C4-2B (cell line): Measurements from ENCODE around the gene PCDHGB7.

ENCODE experiments used
- H3K27ac ChIP-seq: fragments of 450-650 bp; 2 replicates; pipeline ENCODE4 v1.5.1; 2017
- CTCF ChIP-seq: fragments of 450-650 bp; conservative IDR thresholded peaks from 2 replicates; pipeline ENCODE4 v1.5.1; 2017; ENCODE audit warnings: mild to moderate bottlenecking
- ZFX ChIP-seq: fragments of 450-650 bp; IDR thresholded peaks from 2 replicates; pipeline ENCODE4 v1.6.1; 2017

PCDHGB7 gene

GRCh38 chr5:141465351-141465750 is 47.9 kb downstream of the PCDHGB7 start:
- TF ChIP-seq ZFX = no peak
- no peak for TF ChIP-seq CTCF
- H3K27ac ChIP-seq = no peak overlapping the region
